GM12878 (cell line): ENCODE measurements around the gene CPNE6. TPM values are rescaled to one million over a fixed set of nuclear protein-coding genes. Genes with fewer than 3 reads are reported as not detected.

ENCODE experiments used
- ATAC-seq: fragments of 200-7000 bp; cut with Tn5 transposase; 3 replicates; pipeline ENCODE4 v1.9.1; 2020; ENCODE audit warnings: mild to moderate bottlenecking, moderate library complexity
- BruUV-seq: library from RNA; stranded (reverse); fragments of 400-500 nt; replicated peaks from 2 replicates; lab custom pipeline; 2021; lab: Mats Ljungman, UMichigan
- CTCF ChIA-PET: fragments of 300-600 bp; sonication (Branson Sonifier 250); formaldehyde crosslinking; extraction: SDS; loops from one replicate; lab custom pipeline; 2021; ENCODE audit warnings: inconsistent platforms; lab: Yijun Ruan, JAX
- POLR2A ChIA-PET: fragments of 350-600 bp; formaldehyde crosslinking; extraction: SDS; loops from one replicate; lab custom pipeline; 2021; ENCODE audit warnings: inconsistent platforms; lab: Charles Lee
- RAD21 ChIA-PET: fragments of 300-600 bp; sonication (Branson Sonifier 250); formaldehyde crosslinking; loops from one replicate; lab custom pipeline; 2023; ENCODE audit warnings: antibody characterized with exemption; ENCODE audit not compliant: unreplicated experiment; lab: Charles Lee
- SMC1A ChIA-PET: fragments of 300-600 bp; sonication (Branson Sonifier 250); formaldehyde crosslinking; loops from one replicate; lab custom pipeline; 2023; ENCODE audit not compliant: unreplicated experiment, uncharacterized antibody; lab: Charles Lee
- DNase-seq: peaks from one replicate; pipeline ENCODE4 v3.0.0-alpha.2; 2011; ENCODE audit warnings: low read depth, low spot score
- FAIRE-seq: peaks from 3 replicates; lab custom pipeline; 2011; peaks lifted over from hg19 to GRCh38; lab: Jason Lieb, UNC
- H2AFZ ChIP-seq: 2 replicates; pipeline ENCODE4 v1.6.0; 2011; ENCODE audit warnings: low read depth, low read length, control low read depth; ENCODE audit not compliant: control insufficient read depth
- H3K27ac ChIP-seq: 2 replicates; pipeline ENCODE4 v1.5.1; 2011; ENCODE audit warnings: control low read depth; ENCODE audit not compliant: control insufficient read depth, insufficient read depth
- H3K27me3 ChIP-seq, 2 experiments: replicated peaks in 1 of 2; 2 replicates each; pipeline versions ENCODE4 v1.6.0 to v1.6.1; 2011; ENCODE audit warnings: low read length in 1 of 2; ENCODE audit not compliant: control insufficient read depth in 2 of 2, insufficient read depth in 2 of 2
- H3K36me3 ChIP-seq, 2 experiments: 2 replicates each; pipeline ENCODE4 v1.5.1; 2011; ENCODE audit warnings: low read length in 1 of 2; ENCODE audit not compliant: control insufficient read depth in 2 of 2, insufficient read depth in 2 of 2
- H3K4me1 ChIP-seq: 2 replicates; pipeline ENCODE4 v1.6.1; 2011; ENCODE audit warnings: mild to moderate bottlenecking, low read length, moderate library complexity, mixed read lengths; ENCODE audit not compliant: control insufficient read depth, insufficient read depth
- H3K4me2 ChIP-seq: 2 replicates; pipeline ENCODE4 v1.6.0; 2011; ENCODE audit warnings: control low read depth; ENCODE audit not compliant: control insufficient read depth, insufficient read depth
- H3K4me3 ChIP-seq: fragments of 200-600 bp; sonication (generic); 2 replicates; pipeline ENCODE4 v1.5.1; 2016
- H3K79me2 ChIP-seq: 2 replicates; pipeline ENCODE4 v1.6.0; 2011; ENCODE audit warnings: low read length; ENCODE audit not compliant: control insufficient read depth, insufficient read depth
- H3K9ac ChIP-seq: 2 replicates; pipeline ENCODE4 v1.8.0; 2011; ENCODE audit warnings: low read length, control low read depth, mixed read lengths; ENCODE audit not compliant: control insufficient read depth, insufficient read depth
- H3K9me3 ChIP-seq: replicated peaks from 3 replicates; pipeline ENCODE4 v1.5.1; 2011; ENCODE audit warnings: mild to moderate bottlenecking, low read length; ENCODE audit not compliant: control insufficient read depth, insufficient read depth
- H4K20me1 ChIP-seq: 2 replicates; pipeline ENCODE4 v1.6.0; 2011; ENCODE audit not compliant: control insufficient read depth, insufficient read depth
- CHD4 ChIP-seq: fragments of 200-600 bp; sonication (generic); IDR thresholded peaks from 2 replicates; pipeline ENCODE4 v1.6.1; 2016; ENCODE audit warnings: mild to moderate bottlenecking
- CREM ChIP-seq: IDR thresholded peaks from 2 replicates; pipeline ENCODE4 v1.6.1; 2014; ENCODE audit warnings: antibody characterized with exemption, low read depth
- CTCF ChIP-seq, 3 experiments: IDR thresholded peaks in 2 of 3; conservative IDR thresholded peaks in 1 of 3; 2 replicates each; pipeline ENCODE4 v1.5.1; 2011; ENCODE audit warnings: low read depth in 3 of 3, low read length in 3 of 3, mild to moderate bottlenecking in 3 of 3, control low read depth in 2 of 3, moderate library complexity in 2 of 3, inconsistent platforms in 1 of 3, mixed read lengths in 1 of 3; ENCODE audit not compliant: control insufficient read depth in 2 of 3, insufficient read depth in 1 of 3; ENCODE audit errors: extremely low read depth in 1 of 3
- DPF2 ChIP-seq: fragments of 450-650 bp; IDR thresholded peaks from 2 replicates; pipeline ENCODE4 v1.6.1; 2017; ENCODE audit warnings: mild to moderate bottlenecking
- E2F8 ChIP-seq: fragments of 450-650 bp; IDR thresholded peaks from 2 replicates; pipeline ENCODE4 v1.6.1; 2018; ENCODE audit warnings: mild to moderate bottlenecking, low read depth, moderate library complexity; ENCODE audit not compliant: partially characterized antibody
- HDAC2 ChIP-seq: fragments of 200-600 bp; sonication (generic); IDR thresholded peaks from 2 replicates; pipeline ENCODE4 v1.6.1; 2017
- HDAC6 ChIP-seq: fragments of 200-600 bp; sonication (generic); IDR thresholded peaks from one replicate; pipeline ENCODE4 v1.8.0; 2017; ENCODE audit warnings: antibody characterized with exemption; ENCODE audit not compliant: unreplicated experiment
- KAT2A ChIP-seq: conservative IDR thresholded peaks from 2 replicates; pipeline ENCODE4 v1.6.1; 2011; ENCODE audit warnings: low read depth, low read length; ENCODE audit not compliant: control insufficient read depth
- MXI1 ChIP-seq: fragments of 150-350 bp; IDR thresholded peaks from 2 replicates; pipeline ENCODE4 v1.6.1; 2011; ENCODE audit warnings: low read depth, mild to moderate bottlenecking, inconsistent platforms, low read length, improper control_type of control experiment
- PAX8 ChIP-seq: fragments of 450-650 bp; IDR thresholded peaks from 2 replicates; pipeline ENCODE4 v1.6.1; 2017; ENCODE audit warnings: mild to moderate bottlenecking, moderate library complexity
- PKNOX1 ChIP-seq: fragments of 450-650 bp; IDR thresholded peaks from 2 replicates; pipeline ENCODE4 v1.6.1; 2016; ENCODE audit warnings: mild to moderate bottlenecking
- RB1 ChIP-seq: fragments of 450-650 bp; formaldehyde crosslinking; IDR thresholded peaks from 2 replicates; pipeline ENCODE4 v1.6.1; 2017; ENCODE audit warnings: mild to moderate bottlenecking, borderline replicate concordance
- SKIL ChIP-seq: fragments of 450-650 bp; IDR thresholded peaks from 2 replicates; pipeline ENCODE4 v1.6.1; 2017; ENCODE audit warnings: mild to moderate bottlenecking, low read depth, inconsistent platforms; ENCODE audit not compliant: poor library complexity, severe bottlenecking
- STAT1 ChIP-seq: fragments of 450-650 bp; conservative IDR thresholded peaks from 2 replicates; pipeline ENCODE4 v1.6.1; 2014; ENCODE audit warnings: antibody characterized with exemption, mild to moderate bottlenecking
- ZBED1 ChIP-seq: IDR thresholded peaks from 2 replicates; pipeline ENCODE4 v1.6.1; 2016; ENCODE audit warnings: borderline replicate concordance
- WGBS: methylation state at CpG from one replicate; pipeline ENCODE4 v1.1.6; 2016; ENCODE audit warnings: low lambda C conversion rate; ENCODE audit not compliant: insufficient replicate concordance, insufficient coverage; ENCODE audit errors: missing lambda C conversion rate; 5-methylcytosine and 5-hydroxymethylcytosine counted together
- in situ Hi-C: fragments of 300-500 bp; cut with MboI; formaldehyde crosslinking; loops from 9 replicates; pipeline ENCODE4 v1.14.3; 2018; ENCODE audit warnings: mixed read lengths
- intact Hi-C: fragments of 100-400 bp; cut with micrococcal nuclease; formaldehyde crosslinking; loops from one replicate; pipeline ENCODE4 v1.14.2; 2022; ENCODE audit not compliant: unreplicated experiment
- polyA plus RNA-seq, 11 experiments: library from polyadenylated mRNA; depleted of rRNA in 4 of 11; unstranded in 6 of 11; stranded (reverse) in 5 of 11; fragments of >200 nt; fragmentation: Nextera tagmentation in 4 of 11; fragmentation: Illumina TruSeq in 1 of 11; extraction: Ambion mirVana in 4 of 11; extraction: Trizol in 1 of 11; gene quantifications; 1 replicate in 1 of 11; 2 replicates in 10 of 11; pipeline versions ENCODE4 v1.2.1 to v1.2.3, GENCODE V29; 2011 to 2016; ENCODE audit warnings: inconsistent platforms in 2 of 11, missing spikeins in 2 of 11, low read depth in 1 of 11
- total RNA-seq, 4 experiments: library from RNA; depleted of rRNA in 3 of 4; stranded (reverse); fragments of >200 nt in 3 of 4; fragmentation: Illumina TruSeq in 1 of 4; extraction: Trizol in 1 of 4; gene quantifications; 2 replicates each; pipeline versions ENCODE4 v1.2.1 to v1.2.3, GENCODE V29; 2013 to 2021

Gene CPNE6
- total and polyA plus RNA-seq, 10 of the 15 experiments (the other 5 are each of a cell fraction or from before 2014, with no cell fraction given), result 0.06 to 0.43 (median 0.18) TPM; not detected in 3

- Histone ChIP-seq H3K36me3 (peaks cover 15 to 23% of the 10 kb centered on the region in 2 experiments), H3K4me3 (no peak overlapping the region), H3K27me3 (no peaks in the 10 kb centered on the region), H3K4me1 (peaks cover 19% of the 10 kb centered on the region), H4K20me1 (no peaks in the 10 kb centered on the region), H3K9ac (no peak overlapping the region), H3K79me2 (no peaks in the 10 kb centered on the region), H2AFZ (no peak overlapping the region), H3K27ac (no peak overlapping the region), H3K4me2 (no peak overlapping the region), H3K9me3 (no peaks in the 10 kb centered on the region)
- ChIA-PET CTCF (interaction anchor here (0.6 to 0.8 kb wide), 2 partner anchors 13 to 14 kb away, joined by 3 read pairs; no protein-coding TSS in a partner anchor), RAD21 (no interaction called here), SMC1A (interaction anchor here (0.7 to 1.2 kb wide), 2 partner anchors 9 to 32 kb away, joined by 4 read pairs; no protein-coding TSS in a partner anchor), POLR2A (interaction anchor here (17.1 kb wide), 1 partner anchor 14 kb away, joined by 276 read pairs; the partner anchor contains the start of genes EMC9, FITM1 and PSME1)
- 89% methylated on average over 3 of the region's 4 CpGs for WGBS
- in situ Hi-C loops, result loop anchor here (25.0 kb wide), 1 partner anchor 810 kb away; the partner anchor contains the start of genes BCL2L2, PABPN1 and PPP1R3E
- ATAC-seq (no peak), FAIRE-seq (no peak), DNase-seq (no peak)
- no TSS peak for BruUV-seq
- no peak for TF ChIP-seq PAX8
- no peak for TF ChIP-seq HDAC2
- no peak for TF ChIP-seq DPF2
- no peak for TF ChIP-seq ZBED1
- no peak for TF ChIP-seq CHD4
- TF ChIP-seq SKIL, result no peak
- TF ChIP-seq CTCF (IDR thresholded peaks at IDR 0.05 in 2 of 3, conservative IDR thresholded peaks at IDR 0.05 in 1 of 3; ENCODE audit: control insufficient read depth in 2 of 3, extremely low read depth in 1 of 3, insufficient read depth in 1 of 3, low read depth in 3 of 3, low read length in 3 of 3), result no peak
- TF ChIP-seq E2F8, result no peak
- TF ChIP-seq CREM, result no peak
- TF ChIP-seq KAT2A, result no peak
- TF ChIP-seq RB1, result no peak
- no peak for TF ChIP-seq PKNOX1
- no peak for TF ChIP-seq MXI1
- TF ChIP-seq HDAC6, result no peak
- no peak for TF ChIP-seq STAT1
- intact Hi-C loops, result no loop called here
Measured at GRCh38 chr14:24122416-24122815, 51.1 kb downstream of the CPNE6 start.
